ENCODE results near the gene MTLN.
"Not testable (repeated sequence)": the region's sequence is repeated elsewhere in the genome, so short reads cannot be mapped to it uniquely, and the experiment has no call there.

Gene MTLN

GRCh38 chr2:110211938-110212858, at the start of gene MTLN:
TSS of gene MTLN (minus strand) at chr2:110212547. CDS start at chr2:110212525, 22 bp downstream.
- FAIRE-seq = no peak

DNA sequence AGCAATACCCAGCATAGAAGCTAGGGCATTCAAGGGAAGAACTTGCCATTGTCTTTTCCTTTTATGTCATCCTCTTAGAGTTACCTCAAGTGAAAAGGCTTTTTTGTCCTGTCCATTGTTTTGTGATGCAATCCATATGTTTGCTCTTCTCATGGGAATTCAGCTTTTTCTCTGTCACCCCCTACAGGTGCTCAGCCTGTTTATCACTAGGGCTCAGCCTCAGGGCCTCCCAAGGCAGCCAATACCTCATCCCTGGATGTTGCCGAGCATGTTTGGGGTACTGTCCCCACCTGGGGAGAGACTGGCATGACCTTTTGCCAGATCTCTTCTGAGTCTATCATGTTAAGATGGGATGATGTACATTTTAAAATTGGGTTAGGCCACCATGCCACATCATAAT, 49.6 kb upstream of the MTLN start:
- not testable (repeated sequence) for FAIRE-seq

- not testable (repeated sequence) for FAIRE-seq
Measured at GRCh38 chr2:110248081-110248795, 35.9 kb upstream of the MTLN start.

GRCh38 chr2:110245488-110246435, 33.4 kb upstream of the MTLN start:
- not testable (repeated sequence) for FAIRE-seq

DNA sequence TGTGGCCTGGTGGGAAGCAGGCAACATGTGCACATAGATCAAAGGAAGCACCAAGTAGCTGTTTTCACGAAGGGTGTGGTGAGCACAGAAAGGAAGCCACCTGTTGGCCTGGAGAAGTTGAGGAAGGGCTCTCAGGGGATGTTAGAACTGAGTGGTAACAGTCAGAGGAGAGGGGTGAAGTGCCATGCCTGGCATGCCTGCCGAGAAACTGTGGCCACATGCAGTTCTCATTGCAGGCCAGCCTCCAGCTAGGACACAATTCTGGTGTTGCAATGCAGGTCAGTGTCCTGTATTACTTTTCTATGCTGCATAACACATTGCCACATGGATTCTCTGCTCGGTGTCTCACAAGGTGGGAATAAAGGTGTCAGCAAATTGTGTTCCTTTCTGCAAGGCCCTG, 30.9 kb upstream of the MTLN start:
- not testable (repeated sequence) for FAIRE-seq

DNA sequence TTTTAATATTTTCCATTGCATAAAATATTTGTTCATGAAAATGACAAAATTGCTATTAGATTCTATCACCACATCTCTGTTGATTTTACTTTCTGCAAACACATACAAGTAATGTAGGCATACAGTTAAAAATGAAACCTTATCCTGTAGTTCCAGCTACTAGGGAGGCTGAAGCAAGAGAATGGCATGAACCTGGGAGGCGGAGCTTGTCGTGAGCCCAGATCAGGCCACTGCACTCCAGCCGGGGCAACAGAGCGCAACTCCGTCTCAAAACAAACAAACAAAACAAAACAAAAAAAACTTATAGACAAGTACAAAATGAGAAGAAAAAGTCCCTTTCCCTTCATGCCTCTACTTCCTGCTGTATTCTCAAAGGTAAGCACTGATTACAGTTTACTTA, 22.2 kb upstream of the MTLN start:
- not testable (repeated sequence) for FAIRE-seq

DNA sequence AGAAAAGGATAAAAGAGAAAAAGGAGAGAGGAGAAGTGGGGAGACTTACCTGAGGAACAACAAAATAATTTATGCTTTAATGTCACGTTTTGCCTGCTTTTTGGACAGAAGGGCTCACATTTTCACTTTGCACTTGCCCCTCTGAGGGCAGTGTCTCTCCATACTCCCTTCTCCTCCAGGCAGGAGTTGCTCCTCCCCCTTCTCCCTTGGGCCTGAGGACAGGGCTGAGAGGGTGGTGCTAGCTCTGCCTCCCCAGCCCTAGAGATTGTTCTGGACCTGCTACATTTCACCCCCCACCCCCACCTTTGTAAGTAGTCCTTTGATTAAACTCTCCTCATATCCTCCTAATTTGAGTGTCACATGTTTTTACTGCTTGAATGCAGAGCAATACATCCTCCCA, 17.5 kb upstream of the MTLN start:
- FAIRE-seq = not testable (repeated sequence)

DNA sequence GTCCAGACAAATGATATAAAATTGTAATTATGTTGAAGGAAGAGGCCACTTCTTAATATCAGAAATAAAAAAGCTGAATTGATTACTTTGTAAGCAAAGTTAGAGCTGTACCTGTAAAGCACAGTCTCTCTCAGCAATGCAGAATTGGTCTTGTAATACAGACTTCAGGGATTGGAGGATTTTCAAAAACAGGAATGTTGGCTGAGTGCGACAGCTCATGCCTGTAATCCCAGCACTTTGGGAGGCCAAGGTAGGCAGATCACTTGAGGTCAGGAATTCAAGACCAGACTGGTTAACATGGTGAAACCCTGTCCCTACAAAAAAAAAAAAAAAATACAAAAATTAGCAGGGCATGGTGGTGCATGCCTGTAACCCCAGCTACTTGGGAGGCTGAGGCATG, 10.3 kb upstream of the MTLN start:
- not testable (repeated sequence) for FAIRE-seq

- FAIRE-seq = no peak
Measured at GRCh38 chr2:110221938-110222337, 9.6 kb upstream of the MTLN start.

- no peak for FAIRE-seq
Measured at GRCh38 chr2:110220190-110220564, 7.8 kb upstream of the MTLN start.

DNA sequence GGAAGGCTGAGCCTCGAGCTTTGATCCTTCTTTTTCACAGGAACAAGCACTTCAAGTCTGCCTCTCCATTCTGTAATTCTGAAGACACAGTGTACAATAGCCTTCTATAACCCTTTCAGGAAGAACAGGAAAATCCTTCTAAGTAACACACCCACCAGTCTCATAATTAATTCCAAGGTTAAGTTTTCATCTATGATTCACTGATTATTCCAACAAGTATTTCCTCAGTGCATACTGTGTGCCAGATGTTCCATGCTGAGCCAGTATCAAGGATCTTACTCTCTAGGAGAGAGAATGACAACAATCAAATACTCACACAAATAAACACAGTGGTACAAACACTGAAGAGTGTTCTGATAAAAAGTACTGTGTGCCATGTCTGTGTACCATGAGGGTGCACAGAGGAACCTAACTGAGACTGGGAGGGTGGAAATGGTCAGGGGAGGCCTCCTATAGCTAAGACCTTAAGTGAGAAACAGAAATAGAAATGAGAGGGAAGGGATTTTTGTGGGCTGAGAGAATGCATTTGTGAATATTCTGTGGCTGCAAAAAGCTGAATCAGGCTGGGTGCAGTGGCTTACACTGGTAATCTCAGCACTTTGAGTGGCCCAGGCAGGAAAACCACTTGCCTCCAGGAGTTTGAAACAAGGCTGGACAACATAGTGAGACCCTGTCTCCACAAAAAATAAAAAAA, 7.3 kb upstream of the MTLN start:
- FAIRE-seq = no peak

GRCh38 chr2:110218889-110219288, 6.5 kb upstream of the MTLN start:
- FAIRE-seq = not testable (repeated sequence)

DNA sequence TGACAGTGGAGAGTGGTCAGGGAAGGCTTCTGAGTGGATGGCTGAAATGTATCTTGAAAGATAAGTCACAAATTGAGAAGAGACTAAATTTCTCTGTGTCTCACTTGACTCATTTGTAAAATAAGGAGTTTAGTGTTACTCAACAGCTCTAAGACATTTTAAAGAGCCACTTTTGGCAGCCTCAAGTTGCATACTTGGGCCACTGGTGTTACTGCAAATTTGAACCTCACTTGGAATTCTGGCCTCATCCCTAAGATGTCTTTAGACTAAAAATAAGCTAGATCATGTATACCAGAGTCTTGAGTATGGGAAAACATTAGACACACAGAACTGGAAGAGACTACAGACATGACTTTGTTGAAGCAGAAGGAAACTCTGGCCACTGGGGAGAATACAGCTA, 4.5 kb upstream of the MTLN start:
- FAIRE-seq = no peak

GRCh38 chr2:110216199-110216598, 3.9 kb upstream of the MTLN start:
- FAIRE-seq = no peak

DNA sequence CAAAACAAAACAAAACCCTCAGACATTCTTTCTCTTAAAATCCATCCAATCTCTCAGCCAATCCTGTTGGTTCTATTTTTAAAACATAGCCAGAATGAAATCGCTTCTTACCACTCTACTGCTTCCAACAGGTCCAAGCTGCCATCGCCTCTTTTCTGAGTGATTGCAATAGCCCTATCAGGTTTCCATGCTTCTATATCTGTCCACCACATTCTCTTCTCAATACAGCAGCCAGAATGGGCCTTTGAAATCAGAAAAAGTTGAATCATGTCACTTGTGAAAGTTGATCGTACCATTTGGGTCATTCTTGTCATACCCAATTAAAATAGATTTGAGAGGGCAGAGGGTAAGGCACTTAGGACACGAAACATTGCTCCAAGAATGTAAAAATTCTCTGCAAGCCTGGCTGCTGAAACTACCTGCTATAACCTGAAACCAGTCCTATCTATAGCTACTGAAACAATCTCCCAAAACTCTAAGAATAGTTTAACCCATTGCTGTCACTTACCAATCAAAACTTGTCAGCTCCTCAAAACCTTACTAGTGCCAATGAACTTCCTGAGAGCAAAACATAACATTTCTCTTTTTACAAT, 3.3 kb upstream of the MTLN start:
- FAIRE-seq = no peak

GRCh38 chr2:110215091-110215490, 2.7 kb upstream of the MTLN start:
- no peak for FAIRE-seq

DNA sequence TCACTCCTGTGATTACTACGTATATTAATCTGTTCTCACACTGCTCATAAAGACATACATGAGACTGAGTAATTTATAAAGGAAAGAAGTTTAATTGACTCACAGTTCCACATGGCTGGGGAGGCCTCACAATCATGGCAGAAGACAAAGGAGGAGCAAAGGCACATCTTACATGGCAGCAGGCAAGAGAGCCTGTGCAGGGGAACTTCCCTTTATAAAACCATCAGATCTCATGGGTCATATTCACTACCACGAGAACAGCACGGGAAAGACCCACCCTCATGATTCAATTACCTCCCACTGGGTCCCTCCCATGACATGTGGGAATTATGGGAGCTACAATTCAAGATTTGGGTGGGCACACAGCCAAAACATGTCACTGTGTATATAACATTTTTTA, 1.2 kb upstream of the MTLN start:
- not testable (repeated sequence) for FAIRE-seq

- FAIRE-seq = no peak
Measured at GRCh38 chr2:110205660-110206455, 6.5 kb downstream of the MTLN start.

DNA sequence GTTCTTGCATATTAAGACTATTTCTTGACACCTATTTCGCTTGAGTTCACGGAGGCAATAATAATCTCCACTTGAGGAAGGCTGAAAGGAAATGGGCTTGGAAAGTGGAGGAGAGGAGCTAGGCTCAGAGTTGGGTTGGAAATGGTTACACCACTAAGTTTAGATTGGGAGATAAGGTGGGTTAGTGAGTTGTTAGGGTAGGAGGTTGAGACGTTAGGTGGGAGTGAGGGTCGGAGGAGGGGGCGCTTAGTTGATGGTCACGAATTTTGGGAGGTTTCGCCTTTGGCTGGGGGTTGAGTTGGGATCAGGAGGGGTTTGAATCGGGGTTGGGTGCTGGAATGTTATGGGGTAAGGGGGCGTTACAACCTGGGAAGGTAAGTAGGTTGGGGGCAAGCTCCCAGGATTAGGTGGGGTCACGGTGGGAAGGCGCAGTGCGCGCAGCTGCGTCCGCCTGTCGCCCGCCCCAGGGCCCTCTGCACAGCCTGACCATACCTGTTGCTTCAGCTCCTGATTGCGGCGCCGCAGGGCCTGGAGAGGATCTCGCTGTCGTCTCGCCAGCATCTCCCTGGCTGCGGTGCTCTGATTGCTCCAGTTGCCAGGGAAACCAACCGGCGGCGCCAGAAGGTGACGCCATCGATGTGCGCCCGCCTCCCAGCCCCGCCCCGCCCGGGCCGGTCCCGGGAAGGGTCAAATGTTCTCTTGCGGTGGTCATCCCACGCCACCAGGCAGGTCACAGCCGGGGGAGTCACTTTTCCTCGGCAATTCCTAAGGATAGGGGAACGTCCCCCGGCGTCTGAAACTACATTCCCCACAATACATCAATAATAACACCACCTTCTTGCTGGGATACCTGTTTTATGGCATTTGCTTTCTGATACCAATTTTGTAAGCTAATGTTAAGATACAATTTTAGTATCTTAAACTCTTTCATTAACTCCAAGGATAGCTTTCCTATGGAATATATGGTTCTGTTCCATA, 7.7 kb downstream of the MTLN start, which contains the start of gene NPHP1:
Gene NPHP1, minus strand, starts transcription at position 606 of the 978 bp plus-strand sequence. Its CDS starts 45 bp downstream, at position 561.
- no peak for FAIRE-seq

DNA sequence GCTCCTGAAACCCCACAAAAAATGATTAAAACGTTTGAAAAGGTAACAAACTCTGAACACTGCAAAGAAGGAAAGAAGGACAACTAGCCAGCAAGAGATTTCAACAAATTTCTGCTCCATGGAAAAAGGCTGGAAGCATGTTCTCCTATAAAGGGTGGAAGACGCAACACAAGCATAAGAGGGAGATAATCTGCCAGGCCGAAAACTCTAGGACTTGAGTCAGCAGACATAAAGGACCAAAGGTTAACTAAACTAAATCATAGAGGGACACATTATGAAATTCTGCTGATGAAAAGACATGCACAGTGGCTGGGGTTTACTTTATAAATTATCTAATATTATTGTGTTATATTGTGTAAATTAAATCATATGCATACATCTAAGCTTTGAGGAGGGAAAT, 14.3 kb downstream of the MTLN start:
- FAIRE-seq = no peak

Measured in islet of Langerhans (tissue), 1 donor.